Mesendoderm (in vitro differentiated cells): ENCODE data around the gene TNS1.

Experiments used
- DNase-seq: peaks from one replicate; pipeline ENCODE4 v3.0.0; 2013
- H2AK5ac ChIP-seq: 2 replicates; pipeline ENCODE4 v1.6.1; 2013; ENCODE audit warnings: low read length, inconsistent platforms
- H2BK120ac ChIP-seq: 2 replicates; pipeline ENCODE4 v1.6.1; 2013; ENCODE audit warnings: low read depth, mild to moderate bottlenecking, low read length, moderate library complexity, mixed read lengths
- H2BK15ac ChIP-seq: replicated peaks from 2 replicates; pipeline ENCODE4 v1.6.1; 2013; ENCODE audit warnings: low read depth, mild to moderate bottlenecking, moderate library complexity
- H2BK5ac ChIP-seq: 2 replicates; pipeline ENCODE4 v1.6.1; 2013; ENCODE audit warnings: low read length, inconsistent platforms
- H3K18ac ChIP-seq: 2 replicates; pipeline ENCODE4 v1.6.1; 2013; ENCODE audit warnings: mild to moderate bottlenecking, low read length, mixed read lengths
- H3K23ac ChIP-seq: one replicate; pipeline ENCODE4 v1.6.1; 2013; ENCODE audit warnings: low read length
- H3K27ac ChIP-seq: 2 replicates; pipeline ENCODE4 v1.5.1; 2013; ENCODE audit warnings: low read depth, mild to moderate bottlenecking, inconsistent platforms, low read length, moderate library complexity
- H3K27me3 ChIP-seq: 2 replicates; pipeline ENCODE4 v1.6.1; 2013; ENCODE audit warnings: low read length, control low read depth, mild to moderate bottlenecking, inconsistent platforms; ENCODE audit not compliant: insufficient read depth, poor library complexity
- H3K36me3 ChIP-seq: 2 replicates; pipeline ENCODE4 v1.6.1; 2013; ENCODE audit warnings: low read length, inconsistent platforms; ENCODE audit not compliant: control insufficient read depth, insufficient read depth
- H3K4ac ChIP-seq: one replicate; pipeline ENCODE4 v1.6.1; 2013; ENCODE audit warnings: low read depth, mild to moderate bottlenecking, low read length, moderate library complexity
- H3K4me1 ChIP-seq: 2 replicates; pipeline ENCODE4 v1.6.1; 2013; ENCODE audit warnings: low read depth, low read length, inconsistent platforms; ENCODE audit not compliant: control insufficient read depth
- H3K4me2 ChIP-seq: 2 replicates; pipeline ENCODE4 v1.6.1; 2013; ENCODE audit warnings: low read length
- H3K4me3 ChIP-seq: 2 replicates; pipeline ENCODE4 v1.5.1; 2013; ENCODE audit warnings: mild to moderate bottlenecking, low read length
- H3K56ac ChIP-seq: one replicate; pipeline ENCODE4 v1.6.1; 2013; ENCODE audit warnings: low read length
- H3K79me1 ChIP-seq: 2 replicates; pipeline ENCODE4 v1.6.1; 2013; ENCODE audit warnings: low read length, inconsistent platforms
- H3K79me2 ChIP-seq: 2 replicates; pipeline ENCODE4 v1.6.1; 2013; ENCODE audit warnings: mild to moderate bottlenecking, low read length; ENCODE audit not compliant: control insufficient read depth, insufficient read depth
- H3K9ac ChIP-seq: 2 replicates; pipeline ENCODE4 v1.6.1; 2013; ENCODE audit warnings: low read length, inconsistent platforms
- H4K5ac ChIP-seq: one replicate; pipeline ENCODE4 v1.6.1; 2013; ENCODE audit warnings: low read length
- H4K8ac ChIP-seq: one replicate; pipeline ENCODE4 v1.6.1; 2013; ENCODE audit warnings: low read depth, mild to moderate bottlenecking, control low read depth, low read length, moderate library complexity
- WGBS: extraction: QIAGEN DNeasy Blood & Tissue Kit; methylation state at CpG from one replicate; pipeline ENCODE4 v1.1.7; 2013; ENCODE audit warnings: low lambda C conversion rate, missing lambda C conversion rate; ENCODE audit not compliant: insufficient coverage; ENCODE audit errors: extremely low coverage; 5-methylcytosine and 5-hydroxymethylcytosine counted together

TNS1 gene

DNA sequence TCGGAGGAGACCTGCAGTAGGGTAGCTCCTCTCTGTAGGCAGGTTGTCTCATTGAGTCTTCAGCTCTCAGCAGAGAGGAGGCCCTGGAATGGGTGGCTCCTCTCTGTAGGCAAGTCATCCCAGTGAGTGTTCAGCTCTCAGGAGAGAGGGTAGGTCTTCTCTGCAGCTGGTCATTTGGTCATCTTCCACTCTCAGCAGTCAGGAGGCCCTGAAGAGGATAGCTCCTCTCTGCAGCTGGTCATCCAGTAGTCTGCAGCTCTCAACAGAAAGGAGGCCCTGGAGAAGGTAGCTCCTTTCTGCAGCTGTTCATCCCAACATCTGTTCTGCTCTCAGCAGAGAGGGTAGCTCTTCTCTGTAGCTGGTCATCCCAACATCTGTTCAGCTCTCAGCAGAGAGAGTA is 40.3 kb upstream of the TNS1 start:
- DNase-seq: no peak
- Histone ChIP-seq H3K4ac (no peak overlapping the region), H3K27ac (no peak overlapping the region), H2BK120ac (no peak overlapping the region), H3K79me1 (no peaks in the 10 kb centered on the region), H3K36me3 (no peaks in the 10 kb centered on the region), H4K8ac (no peak overlapping the region), H2BK5ac (no peak overlapping the region), H3K4me2 (no peak overlapping the region), H3K79me2 (no peaks in the 10 kb centered on the region), H3K27me3 (no peaks in the 10 kb centered on the region), H3K9ac (no peak overlapping the region), H2BK15ac (no peak overlapping the region), H3K56ac (no peak overlapping the region), H3K18ac (no peak overlapping the region), H3K4me1 (no peaks in the 10 kb centered on the region), H3K4me3 (no peak overlapping the region), H2AK5ac (no peak overlapping the region), H4K5ac (no peak overlapping the region), H3K23ac (no peak overlapping the region)
- WGBS: no CpG with 5 or more reads among the region's 1 CpG

DNA sequence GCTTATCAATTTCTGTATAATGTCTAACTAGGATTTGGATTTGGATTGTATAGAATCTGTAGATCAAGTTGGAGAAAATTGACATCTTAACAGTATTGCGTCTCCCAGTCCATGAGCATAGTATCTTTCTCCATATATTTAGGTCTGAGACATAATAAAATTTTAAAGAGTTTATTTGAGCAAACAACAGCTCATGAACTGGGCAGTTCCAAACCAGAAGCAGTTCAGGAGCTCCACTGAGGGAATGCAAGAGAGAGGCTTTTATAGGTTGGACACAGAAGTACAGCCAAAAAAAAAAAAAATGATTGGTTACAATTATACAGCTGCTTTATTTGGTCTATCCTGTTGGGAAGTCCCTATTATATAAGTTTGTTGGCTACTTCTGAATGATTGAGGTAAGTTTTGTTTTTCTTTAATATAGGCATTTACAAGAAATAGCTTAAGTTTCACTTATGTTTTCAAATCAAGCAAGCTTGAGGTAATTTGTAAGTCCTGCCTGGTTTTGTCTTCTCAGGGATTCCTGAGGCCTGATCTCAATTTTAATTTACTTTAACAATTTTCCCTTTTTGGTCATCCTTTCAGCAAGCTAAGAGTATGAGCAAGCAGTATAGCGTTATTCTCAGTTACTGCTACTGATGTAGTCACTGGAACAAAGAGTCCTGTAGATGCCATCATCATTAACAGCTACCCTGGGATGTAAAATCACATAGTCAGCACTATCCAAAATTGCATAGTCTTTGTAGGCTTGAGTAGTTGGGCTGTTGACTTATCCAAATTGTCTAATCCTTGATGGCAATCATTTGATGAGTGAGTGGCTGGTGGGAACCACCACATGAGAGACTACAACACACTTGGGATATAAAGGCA is 38.7 kb upstream of the TNS1 start:
- Histone ChIP-seq H3K4me1 (no peaks in the 10 kb centered on the region), H3K79me1 (no peaks in the 10 kb centered on the region), H4K5ac (no peak overlapping the region), H3K4ac (no peak overlapping the region), H3K23ac (no peak overlapping the region), H2BK5ac (no peak overlapping the region), H3K36me3 (no peaks in the 10 kb centered on the region), H2BK15ac (no peak overlapping the region), H3K18ac (no peak overlapping the region), H3K56ac (no peak overlapping the region), H3K27me3 (no peaks in the 10 kb centered on the region), H2AK5ac (no peak overlapping the region), H4K8ac (no peak overlapping the region), H3K4me2 (no peak overlapping the region), H2BK120ac (no peak overlapping the region), H3K4me3 (no peak overlapping the region), H3K9ac (no peak overlapping the region), H3K79me2 (no peaks in the 10 kb centered on the region), H3K27ac (no peak overlapping the region)
- no CpG with 5 or more reads among the region's 2 CpGs for WGBS
- DNase-seq: no peak

GRCh38 chr2:218040883-218041282 is 38.1 kb upstream of the TNS1 start:
- Histone ChIP-seq H3K27ac (no peak overlapping the region), H3K9ac (no peak overlapping the region), H4K5ac (no peak overlapping the region), H3K4me1 (no peaks in the 10 kb centered on the region), H3K23ac (no peak overlapping the region), H2BK120ac (no peak overlapping the region), H3K18ac (no peak overlapping the region), H3K4ac (no peak overlapping the region), H3K27me3 (no peaks in the 10 kb centered on the region), H2BK15ac (no peak overlapping the region), H2BK5ac (no peak overlapping the region), H3K36me3 (no peaks in the 10 kb centered on the region), H3K56ac (no peak overlapping the region), H3K4me3 (no peak overlapping the region), H4K8ac (no peak overlapping the region), H3K79me1 (no peaks in the 10 kb centered on the region), H2AK5ac (no peak overlapping the region), H3K4me2 (no peak overlapping the region), H3K79me2 (no peaks in the 10 kb centered on the region)
- no peak for DNase-seq
- no CpG with 5 or more reads among the region's 2 CpGs for WGBS

GRCh38 chr2:218039171-218039570 is 36.4 kb upstream of the TNS1 start:
- Histone ChIP-seq H3K79me2 (no peaks in the 10 kb centered on the region), H2BK15ac (no peak overlapping the region), H3K36me3 (no peaks in the 10 kb centered on the region), H2BK120ac (no peak overlapping the region), H3K4me2 (no peak overlapping the region), H3K23ac (no peak overlapping the region), H3K27me3 (peaks cover under 1% of the 10 kb centered on the region), H3K4me1 (no peaks in the 10 kb centered on the region), H3K27ac (no peak overlapping the region), H3K9ac (no peak overlapping the region), H3K18ac (no peak overlapping the region), H3K79me1 (no peaks in the 10 kb centered on the region), H4K5ac (no peak overlapping the region), H3K4me3 (no peak overlapping the region), H2AK5ac (no peak overlapping the region), H4K8ac (no peak overlapping the region), H3K4ac (no peak overlapping the region), H2BK5ac (no peak overlapping the region), H3K56ac (no peak overlapping the region)
- no CpG with 5 or more reads among the region's 2 CpGs for WGBS
- no peak for DNase-seq

GRCh38 chr2:218036371-218036770 is 33.6 kb upstream of the TNS1 start:
- Histone ChIP-seq H2AK5ac (no peak overlapping the region), H3K4ac (no peak overlapping the region), H2BK5ac (no peak overlapping the region), H3K36me3 (no peaks in the 10 kb centered on the region), H3K79me2 (no peaks in the 10 kb centered on the region), H3K23ac (no peak overlapping the region), H3K4me3 (no peak overlapping the region), H3K56ac (no peak overlapping the region), H2BK120ac (no peak overlapping the region), H3K4me1 (no peaks in the 10 kb centered on the region), H4K8ac (no peak overlapping the region), H3K9ac (no peak overlapping the region), H3K18ac (no peak overlapping the region), H3K79me1 (no peaks in the 10 kb centered on the region), H4K5ac (no peak overlapping the region), H3K27me3 (peaks cover 3% of the 10 kb centered on the region), H3K4me2 (no peak overlapping the region), H3K27ac (no peak overlapping the region), H2BK15ac (no peak overlapping the region)
- no CpG with 5 or more reads among the region's 5 CpGs for WGBS
- DNase-seq: no peak
